ENCODE data around the gene ITIH1.

Gene ITIH1

GRCh38 chr3:52836986-52837385, 59.6 kb downstream of the ITIH1 start:
- no peak for DNase-seq (ENCODE audit: low spot score)
- TF ChIP-seq CTCF (IDR thresholded peaks at IDR 0.05; ENCODE audit: borderline replicate concordance, control extremely low read depth, extremely low read depth, insufficient read depth, missing control alignments) = no peak
- in situ Hi-C loops (cut with MboI; ENCODE audit: low sequenced_read_pairs, unreplicated experiment) = no loop called here

- DNase-seq (ENCODE audit: low spot score) = no peak
- in situ Hi-C loops (cut with MboI; ENCODE audit: low sequenced_read_pairs, unreplicated experiment) = no loop called here
- no peak for TF ChIP-seq CTCF (IDR thresholded peaks at IDR 0.05; ENCODE audit: borderline replicate concordance, control extremely low read depth, extremely low read depth, insufficient read depth, missing control alignments)
These were observed 61.3 kb downstream of the ITIH1 start for GRCh38 chr3:52838561-52839267.

- no peak for DNase-seq (ENCODE audit: low spot score)
- in situ Hi-C loops (cut with MboI; ENCODE audit: low sequenced_read_pairs, unreplicated experiment) = no loop called here
- no peak for TF ChIP-seq CTCF (IDR thresholded peaks at IDR 0.05; ENCODE audit: borderline replicate concordance, control extremely low read depth, extremely low read depth, insufficient read depth, missing control alignments)
These were observed 61.8 kb downstream of the ITIH1 start for GRCh38 chr3:52839268-52839575.

GRCh38 chr3:52839892-52840545, 62.6 kb downstream of the ITIH1 start:
- in situ Hi-C loops (cut with MboI; ENCODE audit: low sequenced_read_pairs, unreplicated experiment) = loop anchor here (10.0 kb wide), 1 partner anchor 235 kb away; no protein-coding TSS in a partner anchor
- no peak for TF ChIP-seq CTCF (IDR thresholded peaks at IDR 0.05; ENCODE audit: borderline replicate concordance, control extremely low read depth, extremely low read depth, insufficient read depth, missing control alignments)
- DNase-seq (ENCODE audit: low spot score) = no peak

GRCh38 chr3:52841211-52841980, 64.0 kb downstream of the ITIH1 start:
- in situ Hi-C loops (cut with MboI; ENCODE audit: low sequenced_read_pairs, unreplicated experiment) = loop anchor here (10.0 kb wide), 1 partner anchor 233 kb away; no protein-coding TSS in a partner anchor
- no peak for TF ChIP-seq CTCF (IDR thresholded peaks at IDR 0.05; ENCODE audit: borderline replicate concordance, control extremely low read depth, extremely low read depth, insufficient read depth, missing control alignments)
- peak; percentile 56 for DNase-seq (ENCODE audit: low spot score)
